ENCODE results near the gene NRARP. TPM values are rescaled to one million over a fixed set of nuclear protein-coding genes. Genes with fewer than 3 reads are reported as not detected.

Gene NRARP
- total and polyA plus RNA-seq, 2 of the 13 experiments (the other 11 are each of a cell fraction or from before 2014, with no cell fraction given), result 0.22 to 0.46 TPM

DNA sequence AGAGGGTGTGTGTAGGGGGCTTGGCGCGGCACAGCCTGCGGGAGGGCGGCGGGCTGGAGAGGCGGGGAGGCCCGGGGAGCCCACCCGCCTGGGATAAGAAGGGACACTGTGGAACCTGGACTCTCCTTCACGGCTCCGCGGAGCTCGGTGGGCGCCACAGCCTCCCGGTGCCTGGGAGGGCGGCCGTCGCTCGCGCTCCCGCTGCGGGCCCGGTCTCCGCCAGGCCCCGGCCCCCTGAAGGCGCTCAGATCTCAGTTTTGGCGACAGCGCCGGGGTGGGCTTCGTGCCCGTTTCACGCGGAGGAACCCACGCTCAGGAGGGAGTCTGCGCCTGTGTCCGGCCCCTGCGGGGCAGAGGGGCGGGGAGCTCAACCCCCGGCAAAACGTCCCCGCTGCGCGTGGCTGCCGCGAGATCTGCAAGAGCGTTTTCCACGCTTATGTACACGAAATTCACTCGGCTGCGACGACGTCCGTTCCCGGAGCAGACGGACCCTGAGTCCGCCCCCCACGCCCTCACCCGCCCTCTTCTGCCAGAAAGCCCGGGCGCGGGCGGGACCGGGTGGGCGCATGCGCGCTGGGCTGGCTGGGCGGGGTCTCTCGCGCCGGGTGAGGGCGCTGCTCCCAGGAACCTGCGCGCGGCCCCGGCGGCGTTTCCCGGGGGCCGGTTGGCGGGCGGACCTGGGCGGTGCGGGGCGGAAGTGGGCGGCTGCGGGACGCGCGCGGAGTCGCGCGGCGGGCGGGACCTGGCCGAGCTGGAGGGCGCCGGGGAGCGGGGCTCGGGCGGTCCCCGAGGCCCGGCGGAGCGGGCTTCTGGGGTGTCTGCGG lies 47.2 kb downstream of the NRARP start, which contains the start of gene NELFB (continued):
- TF ChIP-seq ZNF253 (CRISPR knock-in tag; IDR thresholded peaks at IDR 0.05; ENCODE audit: borderline replicate concordance), result no peak
- peak; percentile 79 for TF ChIP-seq HCFC1 (IDR thresholded peaks at IDR 0.05; ENCODE audit: low read depth, low read length)
- no peak for TF ChIP-seq SETDB1 (CRISPR knock-in tag; IDR thresholded peaks at IDR 0.05; ENCODE audit: borderline replicate concordance)
- TF ChIP-seq ZNF224 (CRISPR knock-in tag; IDR thresholded peaks at IDR 0.05), result 0 out of 2 replicates have a peak, but pooled peaks have one; percentile 75
- TF ChIP-seq, protein P1, sequence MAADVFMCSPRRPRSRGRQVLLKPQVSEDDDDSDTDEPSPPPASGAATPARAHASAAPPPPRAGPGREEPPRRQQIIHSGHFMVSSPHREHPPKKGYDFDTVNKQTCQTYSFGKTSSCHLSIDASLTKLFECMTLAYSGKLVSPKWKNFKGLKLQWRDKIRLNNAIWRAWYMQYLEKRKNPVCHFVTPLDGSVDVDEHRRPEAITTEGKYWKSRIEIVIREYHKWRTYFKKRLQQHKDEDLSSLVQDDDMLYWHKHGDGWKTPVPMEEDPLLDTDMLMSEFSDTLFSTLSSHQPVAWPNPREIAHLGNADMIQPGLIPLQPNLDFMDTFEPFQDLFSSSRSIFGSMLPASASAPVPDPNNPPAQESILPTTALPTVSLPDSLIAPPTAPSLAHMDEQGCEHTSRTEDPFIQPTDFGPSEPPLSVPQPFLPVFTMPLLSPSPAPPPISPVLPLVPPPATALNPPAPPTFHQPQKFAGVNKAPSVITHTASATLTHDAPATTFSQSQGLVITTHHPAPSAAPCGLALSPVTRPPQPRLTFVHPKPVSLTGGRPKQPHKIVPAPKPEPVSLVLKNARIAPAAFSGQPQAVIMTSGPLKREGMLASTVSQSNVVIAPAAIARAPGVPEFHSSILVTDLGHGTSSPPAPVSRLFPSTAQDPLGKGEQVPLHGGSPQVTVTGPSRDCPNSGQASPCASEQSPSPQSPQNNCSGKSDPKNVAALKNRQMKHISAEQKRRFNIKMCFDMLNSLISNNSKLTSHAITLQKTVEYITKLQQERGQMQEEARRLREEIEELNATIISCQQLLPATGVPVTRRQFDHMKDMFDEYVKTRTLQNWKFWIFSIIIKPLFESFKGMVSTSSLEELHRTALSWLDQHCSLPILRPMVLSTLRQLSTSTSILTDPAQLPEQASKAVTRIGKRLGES (CRISPR knock-in tag; IDR thresholded peaks at IDR 0.05; ENCODE audit: borderline replicate concordance), result no peak
- no peak for TF ChIP-seq ZNF549 (CRISPR knock-in tag; IDR thresholded peaks at IDR 0.05)
- TF ChIP-seq PRMT3 (CRISPR knock-in tag; IDR thresholded peaks at IDR 0.05; ENCODE audit: borderline replicate concordance, low read depth), result no peak
- TF ChIP-seq KLF15 (CRISPR knock-in tag; IDR thresholded peaks at IDR 0.05; ENCODE audit: borderline replicate concordance), result no peak
- TF ChIP-seq NCOA2 (CRISPR knock-in tag; IDR thresholded peaks at IDR 0.05), result no peak
- TF ChIP-seq SUZ12 (IDR thresholded peaks at IDR 0.05; ENCODE audit: low read depth, low read length), result no peak
- TF ChIP-seq SMARCC2 (IDR thresholded peaks at IDR 0.05), result no peak
- TF ChIP-seq FIP1L1 (IDR thresholded peaks at IDR 0.05; ENCODE audit: borderline replicate concordance, insufficient read depth, low read depth, low read length), result no peak
- TF ChIP-seq, protein P2, sequence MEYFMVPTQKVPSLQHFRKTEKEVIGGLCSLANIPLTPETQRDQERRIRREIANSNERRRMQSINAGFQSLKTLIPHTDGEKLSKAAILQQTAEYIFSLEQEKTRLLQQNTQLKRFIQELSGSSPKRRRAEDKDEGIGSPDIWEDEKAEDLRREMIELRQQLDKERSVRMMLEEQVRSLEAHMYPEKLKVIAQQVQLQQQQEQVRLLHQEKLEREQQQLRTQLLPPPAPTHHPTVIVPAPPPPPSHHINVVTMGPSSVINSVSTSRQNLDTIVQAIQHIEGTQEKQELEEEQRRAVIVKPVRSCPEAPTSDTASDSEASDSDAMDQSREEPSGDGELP (IDR thresholded peaks at IDR 0.05; ENCODE audit: borderline replicate concordance, low read depth), result no peak
- TF ChIP-seq ZNF232 (CRISPR knock-in tag; IDR thresholded peaks at IDR 0.05; ENCODE audit: borderline replicate concordance), result no peak
- TF ChIP-seq, protein P3, sequence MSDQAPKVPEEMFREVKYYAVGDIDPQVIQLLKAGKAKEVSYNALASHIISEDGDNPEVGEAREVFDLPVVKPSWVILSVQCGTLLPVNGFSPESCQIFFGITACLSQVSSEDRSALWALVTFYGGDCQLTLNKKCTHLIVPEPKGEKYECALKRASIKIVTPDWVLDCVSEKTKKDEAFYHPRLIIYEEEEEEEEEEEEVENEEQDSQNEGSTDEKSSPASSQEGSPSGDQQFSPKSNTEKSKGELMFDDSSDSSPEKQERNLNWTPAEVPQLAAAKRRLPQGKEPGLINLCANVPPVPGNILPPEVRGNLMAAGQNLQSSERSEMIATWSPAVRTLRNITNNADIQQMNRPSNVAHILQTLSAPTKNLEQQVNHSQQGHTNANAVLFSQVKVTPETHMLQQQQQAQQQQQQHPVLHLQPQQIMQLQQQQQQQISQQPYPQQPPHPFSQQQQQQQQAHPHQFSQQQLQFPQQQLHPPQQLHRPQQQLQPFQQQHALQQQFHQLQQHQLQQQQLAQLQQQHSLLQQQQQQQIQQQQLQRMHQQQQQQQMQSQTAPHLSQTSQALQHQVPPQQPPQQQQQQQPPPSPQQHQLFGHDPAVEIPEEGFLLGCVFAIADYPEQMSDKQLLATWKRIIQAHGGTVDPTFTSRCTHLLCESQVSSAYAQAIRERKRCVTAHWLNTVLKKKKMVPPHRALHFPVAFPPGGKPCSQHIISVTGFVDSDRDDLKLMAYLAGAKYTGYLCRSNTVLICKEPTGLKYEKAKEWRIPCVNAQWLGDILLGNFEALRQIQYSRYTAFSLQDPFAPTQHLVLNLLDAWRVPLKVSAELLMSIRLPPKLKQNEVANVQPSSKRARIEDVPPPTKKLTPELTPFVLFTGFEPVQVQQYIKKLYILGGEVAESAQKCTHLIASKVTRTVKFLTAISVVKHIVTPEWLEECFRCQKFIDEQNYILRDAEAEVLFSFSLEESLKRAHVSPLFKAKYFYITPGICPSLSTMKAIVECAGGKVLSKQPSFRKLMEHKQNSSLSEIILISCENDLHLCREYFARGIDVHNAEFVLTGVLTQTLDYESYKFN (CRISPR knock-in tag; conservative IDR thresholded peaks at IDR 0.05), result no peak
- no peak; the same call in 1 of the 2 replicates for TF ChIP-seq MED13 (CRISPR knock-in tag; IDR thresholded peaks at IDR 0.05)
- peak; percentile 11; the same call in 1 of the 2 replicates for TF ChIP-seq RXRA (CRISPR knock-in tag; IDR thresholded peaks at IDR 0.05)
- peak; percentile 78; the same call in 1 of the 2 replicates for TF ChIP-seq SIN3B (IDR thresholded peaks at IDR 0.05; ENCODE audit: low read length)
- TF ChIP-seq, protein P4, sequence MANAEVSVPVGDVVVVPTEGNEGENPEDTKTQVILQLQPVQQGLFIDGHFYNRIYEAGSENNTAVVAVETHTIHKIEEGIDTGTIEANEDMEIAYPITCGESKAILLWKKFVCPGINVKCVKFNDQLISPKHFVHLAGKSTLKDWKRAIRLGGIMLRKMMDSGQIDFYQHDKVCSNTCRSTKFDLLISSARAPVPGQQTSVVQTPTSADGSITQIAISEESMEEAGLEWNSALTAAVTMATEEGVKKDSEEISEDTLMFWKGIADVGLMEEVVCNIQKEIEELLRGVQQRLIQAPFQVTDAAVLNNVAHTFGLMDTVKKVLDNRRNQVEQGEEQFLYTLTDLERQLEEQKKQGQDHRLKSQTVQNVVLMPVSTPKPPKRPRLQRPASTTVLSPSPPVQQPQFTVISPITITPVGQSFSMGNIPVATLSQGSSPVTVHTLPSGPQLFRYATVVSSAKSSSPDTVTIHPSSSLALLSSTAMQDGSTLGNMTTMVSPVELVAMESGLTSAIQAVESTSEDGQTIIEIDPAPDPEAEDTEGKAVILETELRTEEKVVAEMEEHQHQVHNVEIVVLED (CRISPR knock-in tag; IDR thresholded peaks at IDR 0.05; ENCODE audit: borderline replicate concordance), result peak; percentile 46
- TF ChIP-seq ZFP90 (CRISPR knock-in tag; IDR thresholded peaks at IDR 0.05; ENCODE audit: borderline replicate concordance), result peak; percentile 53; the same call in 1 of the 2 replicates
